ENCODE measurements around the gene BRD4.

BRD4 gene

GRCh38 chr19:15373644-15374043 lies 41.3 kb upstream of the BRD4 start:
- peaks cover 0 to 54% (median 47%) of the 10 kb centered on the region in 5 donors for H3K36me3 ChIP-seq (ENCODE audit: control insufficient read depth in 5 of 5, insufficient read depth in 5 of 5, low read length in 5 of 5)
- no peak overlapping the region for H3K9ac ChIP-seq (ENCODE audit: low read length in 5 of 5)
- peak overlapping the region in 1 of 5 donors; percentile 49 for H3K4me3 ChIP-seq (ENCODE audit: low read depth in 1 of 5, low read length in 5 of 5)
- H3K27me3 ChIP-seq (ENCODE audit: control insufficient read depth in 5 of 5, insufficient read depth in 4 of 5, low read length in 5 of 5) = no peaks in the 10 kb centered on the region
- H3K4me1 ChIP-seq (ENCODE audit: control insufficient read depth in 5 of 5, insufficient read depth in 5 of 5, low read length in 5 of 5) = peaks cover 16 to 63% (median 40%) of the 10 kb centered on the region in 5 donors
- H3K9me3 ChIP-seq (ENCODE audit: control insufficient read depth in 5 of 5, low read length in 5 of 5) = no peaks in the 10 kb centered on the region
- H3K27ac ChIP-seq (ENCODE audit: low read depth, low read length) = peak overlapping the region; percentile 46

- Histone ChIP-seq H3K27me3 (ENCODE audit: control insufficient read depth in 5 of 5, insufficient read depth in 4 of 5, low read length in 5 of 5) (no peaks in the 10 kb centered on the region), H3K4me1 (ENCODE audit: control insufficient read depth in 5 of 5, insufficient read depth in 5 of 5, low read length in 5 of 5) (peaks cover 13 to 56% (median 33%) of the 10 kb centered on the region in 5 donors), H3K9ac (ENCODE audit: low read length in 5 of 5) (no peak overlapping the region), H3K4me3 (ENCODE audit: low read depth in 1 of 5, low read length in 5 of 5) (no peak overlapping the region), H3K36me3 (ENCODE audit: control insufficient read depth in 5 of 5, insufficient read depth in 5 of 5, low read length in 5 of 5) (peaks cover 0 to 61% (median 55%) of the 10 kb centered on the region in 5 donors), H3K9me3 (ENCODE audit: control insufficient read depth in 5 of 5, low read length in 5 of 5) (no peaks in the 10 kb centered on the region), H3K27ac (ENCODE audit: low read depth, low read length) (no peak overlapping the region)
Observed at GRCh38 chr19:15372891-15373301, 40.6 kb upstream of the BRD4 start.

- Histone ChIP-seq H3K4me3 (ENCODE audit: low read depth in 1 of 5, low read length in 5 of 5) (no peak overlapping the region), H3K9ac (ENCODE audit: low read length in 5 of 5) (no peak overlapping the region), H3K9me3 (ENCODE audit: control insufficient read depth in 5 of 5, low read length in 5 of 5) (no peaks in the 10 kb centered on the region), H3K4me1 (ENCODE audit: control insufficient read depth in 5 of 5, insufficient read depth in 5 of 5, low read length in 5 of 5) (peaks cover 10 to 52% (median 29%) of the 10 kb centered on the region in 5 donors), H3K36me3 (ENCODE audit: control insufficient read depth in 5 of 5, insufficient read depth in 5 of 5, low read length in 5 of 5) (peaks cover under 1 to 65% (median 59%) of the 10 kb centered on the region in 5 donors), H3K27me3 (ENCODE audit: control insufficient read depth in 5 of 5, insufficient read depth in 4 of 5, low read length in 5 of 5) (no peaks in the 10 kb centered on the region), H3K27ac (ENCODE audit: low read depth, low read length) (peak overlapping the region; percentile 50)
Observed at GRCh38 chr19:15372470-15372869, 40.1 kb upstream of the BRD4 start.

- H3K27ac ChIP-seq (ENCODE audit: low read depth, low read length) = peak overlapping the region; percentile 50
- H3K9me3 ChIP-seq (ENCODE audit: control insufficient read depth in 5 of 5, low read length in 5 of 5) = no peaks in the 10 kb centered on the region
- H3K27me3 ChIP-seq (ENCODE audit: control insufficient read depth in 5 of 5, insufficient read depth in 4 of 5, low read length in 5 of 5) = no peaks in the 10 kb centered on the region
- no peak overlapping the region for H3K4me3 ChIP-seq (ENCODE audit: low read depth in 1 of 5, low read length in 5 of 5)
- H3K9ac ChIP-seq (ENCODE audit: low read length in 5 of 5) = peak overlapping the region in 1 of 5 donors; percentile 41
- peaks cover 3 to 71% (median 61%) of the 10 kb centered on the region in 5 donors for H3K36me3 ChIP-seq (ENCODE audit: control insufficient read depth in 5 of 5, insufficient read depth in 5 of 5, low read length in 5 of 5)
- H3K4me1 ChIP-seq (ENCODE audit: control insufficient read depth in 5 of 5, insufficient read depth in 5 of 5, low read length in 5 of 5) = peaks cover 10 to 47% (median 23%) of the 10 kb centered on the region in 5 donors
Observed at GRCh38 chr19:15371786-15372380, 39.5 kb upstream of the BRD4 start.

GRCh38 chr19:15371119-15371518 lies 38.8 kb upstream of the BRD4 start:
- Histone ChIP-seq H3K9ac (ENCODE audit: low read length in 5 of 5) (no peak overlapping the region), H3K9me3 (ENCODE audit: control insufficient read depth in 5 of 5, low read length in 5 of 5) (no peaks in the 10 kb centered on the region), H3K27me3 (ENCODE audit: control insufficient read depth in 5 of 5, insufficient read depth in 4 of 5, low read length in 5 of 5) (no peaks in the 10 kb centered on the region), H3K36me3 (ENCODE audit: control insufficient read depth in 5 of 5, insufficient read depth in 5 of 5, low read length in 5 of 5) (peaks cover 3 to 77% (median 63%) of the 10 kb centered on the region in 5 donors), H3K4me1 (ENCODE audit: control insufficient read depth in 5 of 5, insufficient read depth in 5 of 5, low read length in 5 of 5) (peaks cover 10 to 39% (median 18%) of the 10 kb centered on the region in 5 donors), H3K4me3 (ENCODE audit: low read depth in 1 of 5, low read length in 5 of 5) (no peak overlapping the region), H3K27ac (ENCODE audit: low read depth, low read length) (no peak overlapping the region)

- Histone ChIP-seq H3K27me3 (ENCODE audit: control insufficient read depth in 5 of 5, insufficient read depth in 4 of 5, low read length in 5 of 5) (no peaks in the 10 kb centered on the region), H3K36me3 (ENCODE audit: control insufficient read depth in 5 of 5, insufficient read depth in 5 of 5, low read length in 5 of 5) (peaks cover 3 to 90% (median 77%) of the 10 kb centered on the region in 5 donors), H3K9ac (ENCODE audit: low read length in 5 of 5) (no peak overlapping the region), H3K4me3 (ENCODE audit: low read depth in 1 of 5, low read length in 5 of 5) (no peak overlapping the region), H3K27ac (ENCODE audit: low read depth, low read length) (no peak overlapping the region), H3K4me1 (ENCODE audit: control insufficient read depth in 5 of 5, insufficient read depth in 5 of 5, low read length in 5 of 5) (peaks cover 2 to 29% (median 9%) of the 10 kb centered on the region in 5 donors), H3K9me3 (ENCODE audit: control insufficient read depth in 5 of 5, low read length in 5 of 5) (no peaks in the 10 kb centered on the region)
Observed at GRCh38 chr19:15369594-15369891, 37.2 kb upstream of the BRD4 start.

- H3K4me3 ChIP-seq (ENCODE audit: low read depth in 1 of 5, low read length in 5 of 5) = no peak overlapping the region
- H3K27me3 ChIP-seq (ENCODE audit: control insufficient read depth in 5 of 5, insufficient read depth in 4 of 5, low read length in 5 of 5) = no peaks in the 10 kb centered on the region
- H3K36me3 ChIP-seq (ENCODE audit: control insufficient read depth in 5 of 5, insufficient read depth in 5 of 5, low read length in 5 of 5) = peaks cover 3 to 91% (median 78%) of the 10 kb centered on the region in 5 donors
- H3K27ac ChIP-seq (ENCODE audit: low read depth, low read length) = no peak overlapping the region
- H3K9ac ChIP-seq (ENCODE audit: low read length in 5 of 5) = no peak overlapping the region
- no peaks in the 10 kb centered on the region for H3K9me3 ChIP-seq (ENCODE audit: control insufficient read depth in 5 of 5, low read length in 5 of 5)
- H3K4me1 ChIP-seq (ENCODE audit: control insufficient read depth in 5 of 5, insufficient read depth in 5 of 5, low read length in 5 of 5) = peaks cover 2 to 23% (median 4%) of the 10 kb centered on the region in 5 donors
Observed at GRCh38 chr19:15368798-15369593, 36.7 kb upstream of the BRD4 start.

DNA sequence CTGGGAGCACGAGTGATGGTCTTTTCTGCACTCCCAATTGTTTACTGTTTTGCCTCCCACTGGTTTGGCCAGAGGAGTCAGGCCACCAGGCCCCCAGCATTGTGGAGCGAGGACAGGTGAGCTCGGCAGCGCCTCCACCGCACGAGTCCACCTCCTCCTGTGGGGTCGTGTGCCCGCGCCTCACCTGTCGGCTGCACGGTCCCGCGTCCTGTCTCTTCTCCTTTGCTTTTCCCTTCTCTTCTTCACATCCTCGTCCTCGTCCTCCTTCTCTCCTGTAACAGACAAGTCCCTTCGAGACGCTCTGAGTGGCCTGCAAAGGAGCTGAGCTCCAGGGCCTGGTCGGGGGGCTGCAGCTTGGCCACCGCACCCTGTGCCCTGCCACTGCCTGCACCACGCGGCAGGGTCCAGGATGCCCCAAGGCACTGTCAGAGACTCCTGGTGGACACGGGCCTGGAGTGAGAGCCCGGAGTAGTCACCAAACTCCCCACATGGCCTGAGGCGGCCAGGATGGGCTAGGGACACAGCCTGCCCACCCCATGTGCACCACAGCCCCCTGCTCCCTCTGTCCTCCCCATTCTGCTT lies 35.8 kb upstream of the BRD4 start:
- peaks cover 3 to 83% (median 78%) of the 10 kb centered on the region in 5 donors for H3K36me3 ChIP-seq (ENCODE audit: control insufficient read depth in 5 of 5, insufficient read depth in 5 of 5, low read length in 5 of 5)
- H3K4me3 ChIP-seq (ENCODE audit: low read depth in 1 of 5, low read length in 5 of 5) = no peak overlapping the region
- H3K9me3 ChIP-seq (ENCODE audit: control insufficient read depth in 5 of 5, low read length in 5 of 5) = no peaks in the 10 kb centered on the region
- no peaks in the 10 kb centered on the region for H3K27me3 ChIP-seq (ENCODE audit: control insufficient read depth in 5 of 5, insufficient read depth in 4 of 5, low read length in 5 of 5)
- H3K27ac ChIP-seq (ENCODE audit: low read depth, low read length) = no peak overlapping the region
- H3K4me1 ChIP-seq (ENCODE audit: control insufficient read depth in 5 of 5, insufficient read depth in 5 of 5, low read length in 5 of 5) = peaks cover 0 to 15% (median 2%) of the 10 kb centered on the region in 5 donors
- no peak overlapping the region for H3K9ac ChIP-seq (ENCODE audit: low read length in 5 of 5)

DNA sequence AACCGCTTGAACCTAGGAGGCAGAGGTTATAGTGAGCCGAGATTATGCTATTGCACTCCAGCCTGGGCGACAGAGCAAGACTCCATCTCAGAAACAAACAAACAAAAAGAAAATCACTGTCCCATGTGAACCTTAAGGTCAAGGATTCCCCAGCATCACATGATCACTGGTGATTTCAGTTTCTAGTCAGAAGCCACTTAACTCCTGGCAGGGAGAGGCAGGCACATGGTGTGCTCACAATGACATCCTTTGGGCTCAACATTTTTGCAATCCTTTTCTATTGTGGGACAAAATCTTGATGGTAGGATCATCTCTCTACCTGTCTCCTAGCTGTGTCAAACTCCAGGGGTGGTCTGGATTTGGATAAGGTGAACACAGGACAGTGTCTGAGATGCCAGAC lies 35.1 kb upstream of the BRD4 start:
- Histone ChIP-seq H3K4me1 (ENCODE audit: control insufficient read depth in 5 of 5, insufficient read depth in 5 of 5, low read length in 5 of 5) (peaks cover 0 to 14% (median 2%) of the 10 kb centered on the region in 5 donors), H3K9me3 (ENCODE audit: control insufficient read depth in 5 of 5, low read length in 5 of 5) (no peaks in the 10 kb centered on the region), H3K27ac (ENCODE audit: low read depth, low read length) (no peak overlapping the region), H3K36me3 (ENCODE audit: control insufficient read depth in 5 of 5, insufficient read depth in 5 of 5, low read length in 5 of 5) (peaks cover 3 to 76% (median 71%) of the 10 kb centered on the region in 5 donors), H3K9ac (ENCODE audit: low read length in 5 of 5) (no peak overlapping the region), H3K4me3 (ENCODE audit: low read depth in 1 of 5, low read length in 5 of 5) (no peak overlapping the region), H3K27me3 (ENCODE audit: control insufficient read depth in 5 of 5, insufficient read depth in 4 of 5, low read length in 5 of 5) (no peaks in the 10 kb centered on the region)

GRCh38 chr19:15365264-15365663 lies 32.9 kb upstream of the BRD4 start:
- H3K36me3 ChIP-seq (ENCODE audit: control insufficient read depth in 5 of 5, insufficient read depth in 5 of 5, low read length in 5 of 5) = peaks cover 3 to 74% (median 66%) of the 10 kb centered on the region in 5 donors
- H3K9ac ChIP-seq (ENCODE audit: low read length in 5 of 5) = no peak overlapping the region
- no peaks in the 10 kb centered on the region for H3K27me3 ChIP-seq (ENCODE audit: control insufficient read depth in 5 of 5, insufficient read depth in 4 of 5, low read length in 5 of 5)
- H3K27ac ChIP-seq (ENCODE audit: low read depth, low read length) = no peak overlapping the region
- H3K9me3 ChIP-seq (ENCODE audit: control insufficient read depth in 5 of 5, low read length in 5 of 5) = no peaks in the 10 kb centered on the region
- H3K4me3 ChIP-seq (ENCODE audit: low read depth in 1 of 5, low read length in 5 of 5) = no peak overlapping the region
- peaks cover 0 to 5% (median 0%) of the 10 kb centered on the region in 5 donors for H3K4me1 ChIP-seq (ENCODE audit: control insufficient read depth in 5 of 5, insufficient read depth in 5 of 5, low read length in 5 of 5)

Measured in subcutaneous abdominal adipose tissue (tissue), 5 donors.